ENCODE data around the gene NME1.
"Not testable (repeated sequence)": the region's sequence is repeated elsewhere in the genome, so short reads cannot be mapped to it uniquely, and the experiment has no call there.

The NME1 gene

DNA sequence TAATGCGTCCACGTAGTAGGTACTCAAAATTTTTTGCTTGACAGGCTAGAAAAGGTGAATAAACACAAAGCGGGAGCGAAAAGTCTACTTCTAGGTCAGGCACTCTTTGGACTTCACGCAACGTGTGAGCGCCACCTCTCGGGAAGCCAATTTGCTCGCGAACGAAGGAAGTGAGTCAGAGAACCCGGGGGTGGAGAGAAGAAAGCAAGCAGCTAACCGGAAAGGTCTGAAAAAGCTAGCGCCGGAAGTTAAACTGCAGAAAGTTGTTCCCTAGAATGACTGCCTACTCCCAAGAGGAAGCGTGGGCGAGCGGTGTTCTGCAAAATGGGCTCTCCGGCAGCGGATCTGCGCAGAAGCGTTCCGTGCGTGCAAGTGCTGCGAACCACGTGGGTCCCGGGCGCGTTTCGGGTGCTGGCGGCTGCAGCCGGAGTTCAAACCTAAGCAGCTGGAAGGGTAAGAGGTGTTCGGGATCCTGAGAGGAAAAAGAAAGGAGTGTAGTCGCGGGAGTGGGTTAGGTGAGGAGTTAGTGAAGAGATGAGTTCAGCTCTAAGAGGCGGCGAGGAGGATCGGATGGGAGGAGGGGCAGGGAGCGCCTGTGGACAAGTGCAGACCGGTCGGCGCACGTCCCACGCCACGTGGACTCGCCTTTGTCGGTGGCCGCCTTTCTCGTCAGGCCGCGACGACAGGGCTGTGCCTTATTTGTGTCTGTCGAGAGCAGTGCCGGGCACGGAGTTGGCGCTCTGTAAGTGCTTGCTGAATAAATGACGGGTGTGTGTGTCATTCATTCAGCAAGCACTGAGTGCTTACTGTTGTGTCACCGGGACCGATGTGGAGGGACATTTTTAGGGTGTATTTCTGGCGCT is at the start of gene NME1:
NME1 (plus strand) TSS at position 350 of the 863 bp plus-strand sequence. CDS start 2,096 bp downstream, outside the sequence.
- peaks cover 22% of the 10 kb centered on the region for H3K36me3 Mint-ChIP-seq (ENCODE audit: low read depth)
- H3K27me3 Mint-ChIP-seq: no peaks in the 10 kb centered on the region
- intact Hi-C loops (cut with micrococcal nuclease): loop anchor here (1.0 to 10.0 kb wide), 3 partner anchors 32 to 152 kb away; no protein-coding TSS in a partner anchor
- H3K9me3 Mint-ChIP-seq: no peaks in the 10 kb centered on the region
- no peak within 1 kb of the TSS for H3K27ac Mint-ChIP-seq
- H3K4me1 Mint-ChIP-seq (ENCODE audit: low read depth): no peaks in the 10 kb centered on the region
- no peak within 1 kb of the TSS for H3K4me3 Mint-ChIP-seq

DNA sequence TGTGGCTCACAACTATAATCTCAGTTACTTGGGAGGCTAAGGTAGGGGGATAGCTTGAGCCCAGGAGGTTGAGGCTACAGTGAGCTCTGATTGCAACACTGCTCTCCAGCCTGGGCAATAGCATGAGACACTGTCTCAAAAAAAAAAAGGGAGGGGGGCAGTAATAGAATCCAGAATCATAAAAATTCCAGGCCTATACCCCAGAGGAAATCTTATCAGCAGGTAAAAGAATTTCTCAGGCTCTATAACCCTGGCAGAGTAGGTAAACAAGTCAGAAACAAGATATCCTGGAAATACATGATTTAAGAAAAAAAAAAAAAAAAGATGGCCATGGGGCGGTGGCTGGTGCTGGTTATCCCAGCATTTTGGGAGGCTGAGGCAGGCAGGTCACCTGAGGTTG is 45.6 kb upstream of the NME1 start:
- intact Hi-C loops (cut with micrococcal nuclease): no loop called here
- Mint-ChIP-seq H3K4me1 (ENCODE audit: low read depth) (peaks cover 22% of the 10 kb centered on the region), H3K4me3 (no peak overlapping the region), H3K9me3 (no peaks in the 10 kb centered on the region), H3K27ac (no peak overlapping the region), H3K36me3 (ENCODE audit: low read depth) (peaks cover 30% of the 10 kb centered on the region), H3K27me3 (no peaks in the 10 kb centered on the region)

DNA sequence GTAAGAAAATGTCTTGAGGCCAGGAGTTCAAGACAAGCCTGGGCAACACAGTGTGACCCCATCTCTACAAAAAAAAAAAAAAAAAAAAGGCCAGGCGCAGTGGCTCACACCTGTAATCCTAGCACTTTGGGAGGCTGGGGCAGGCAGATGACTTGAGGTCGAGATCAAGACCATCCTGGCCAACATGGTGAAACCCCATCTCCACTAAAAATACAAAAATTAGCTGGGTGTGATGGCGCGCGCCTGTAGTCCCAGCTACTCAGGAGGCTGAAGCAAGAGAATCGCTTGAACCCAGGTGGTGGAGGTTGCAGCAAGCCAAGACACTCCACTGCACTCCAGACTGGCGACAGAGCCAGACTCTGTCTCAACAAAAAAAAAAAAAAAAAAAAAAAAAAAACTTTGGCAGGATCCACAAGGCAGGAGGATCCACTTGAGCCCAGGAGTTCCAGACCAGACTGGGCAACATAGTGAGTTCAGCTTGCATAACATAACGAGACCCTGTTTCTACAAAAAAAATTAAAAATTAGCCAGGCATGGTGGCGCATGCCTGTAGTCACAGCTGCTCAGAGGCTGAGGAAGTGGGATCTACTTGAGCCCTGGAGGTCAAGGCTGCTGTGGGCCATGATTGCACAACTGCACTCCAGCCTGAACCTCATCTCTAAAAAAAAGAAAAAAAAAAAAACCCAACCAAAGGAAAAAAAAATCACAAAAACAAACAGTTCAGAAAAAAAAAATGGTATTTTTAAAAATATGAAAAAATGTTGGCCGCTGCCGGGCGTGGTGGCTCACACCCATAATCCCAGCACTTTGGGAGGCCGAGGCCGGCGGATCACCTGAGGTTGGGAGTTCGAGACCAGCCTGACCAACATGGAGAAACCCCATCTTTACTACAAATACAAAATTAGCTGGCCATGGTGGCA is 40.8 kb upstream of the NME1 start:
- H3K9me3 Mint-ChIP-seq; intact Hi-C loops (cut with micrococcal nuclease); H3K27me3 Mint-ChIP-seq; H3K4me3 Mint-ChIP-seq: not testable (repeated sequence)
- Mint-ChIP-seq H3K27ac (peak overlapping the region; percentile 59), H3K4me1 (ENCODE audit: low read depth) (peaks cover 27% of the 10 kb centered on the region), H3K36me3 (ENCODE audit: low read depth) (peaks cover 17% of the 10 kb centered on the region)

DNA sequence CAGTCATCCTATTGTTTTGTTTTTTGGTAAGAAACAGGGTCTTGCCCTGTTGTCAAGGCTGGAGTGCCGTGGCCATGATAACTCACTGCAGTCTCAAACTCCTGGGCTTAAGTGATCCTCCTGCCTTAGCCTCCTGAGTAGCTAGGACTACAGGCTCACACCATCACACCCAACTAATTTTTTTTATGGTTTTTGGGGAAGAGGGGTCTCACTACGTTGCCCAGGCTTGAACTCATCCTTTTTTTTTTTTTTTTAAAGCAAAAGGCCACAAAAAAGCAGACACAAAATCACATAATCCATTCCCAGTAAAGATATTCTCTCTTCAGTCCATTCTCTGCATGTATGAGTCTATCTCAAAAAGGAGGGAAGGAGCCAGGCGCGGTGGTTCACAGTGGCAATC is 38.2 kb upstream of the NME1 start:
- no peaks in the 10 kb centered on the region for H3K27me3 Mint-ChIP-seq
- peaks cover 19% of the 10 kb centered on the region for H3K36me3 Mint-ChIP-seq (ENCODE audit: low read depth)
- no peak overlapping the region for H3K4me3 Mint-ChIP-seq
- intact Hi-C loops (cut with micrococcal nuclease): no loop called here
- H3K4me1 Mint-ChIP-seq (ENCODE audit: low read depth): peaks cover 48% of the 10 kb centered on the region
- H3K27ac Mint-ChIP-seq: no peak overlapping the region
- H3K9me3 Mint-ChIP-seq: no peaks in the 10 kb centered on the region

DNA sequence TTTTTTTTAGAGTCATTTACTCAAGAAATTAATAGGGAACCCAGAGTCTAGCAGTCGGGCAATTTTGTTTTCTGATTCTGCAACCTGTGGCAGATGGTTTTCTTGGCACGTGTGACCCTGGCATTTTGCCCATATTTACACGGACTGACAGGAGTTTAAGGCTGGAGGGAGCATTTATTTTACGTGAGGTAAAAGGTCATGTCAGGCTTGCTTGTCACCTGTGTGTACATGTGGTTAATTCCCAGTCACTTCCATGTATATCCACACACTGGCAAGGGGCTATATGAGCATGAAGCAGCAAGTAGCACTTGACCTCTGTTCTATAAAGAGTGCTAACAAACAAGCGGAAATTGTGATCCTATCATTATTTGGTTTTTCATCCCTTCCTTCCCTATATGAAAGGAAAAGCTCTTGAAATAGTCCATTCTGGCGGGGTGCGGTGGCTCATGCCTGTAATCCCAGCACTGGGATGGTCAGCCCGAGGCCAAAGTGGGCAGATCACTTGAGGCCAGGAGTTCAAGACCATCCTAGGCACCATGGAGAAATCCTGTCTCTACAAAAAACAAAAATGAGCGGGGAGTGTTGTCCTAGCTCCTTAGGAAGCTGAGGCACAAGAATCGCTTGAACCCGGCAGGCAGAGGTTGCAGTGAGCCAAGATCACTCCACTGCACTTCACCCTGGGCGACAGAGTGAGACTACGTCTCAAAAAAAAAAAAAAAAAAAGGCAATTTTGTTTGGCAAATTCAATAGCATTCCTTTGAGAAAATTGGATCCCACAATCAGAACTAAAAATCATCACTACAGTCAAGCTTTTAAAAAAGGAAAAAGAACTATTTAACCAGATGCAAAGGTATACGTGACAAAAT is 34.8 kb upstream of the NME1 start:
- intact Hi-C loops (cut with micrococcal nuclease): no loop called here
- H3K27ac Mint-ChIP-seq: no peak overlapping the region
- H3K4me1 Mint-ChIP-seq (ENCODE audit: low read depth): peaks cover 66% of the 10 kb centered on the region
- no peaks in the 10 kb centered on the region for H3K9me3 Mint-ChIP-seq
- peak overlapping the region; percentile 98 for H3K4me3 Mint-ChIP-seq
- peaks cover 23% of the 10 kb centered on the region for H3K36me3 Mint-ChIP-seq (ENCODE audit: low read depth)
- no peaks in the 10 kb centered on the region for H3K27me3 Mint-ChIP-seq

DNA sequence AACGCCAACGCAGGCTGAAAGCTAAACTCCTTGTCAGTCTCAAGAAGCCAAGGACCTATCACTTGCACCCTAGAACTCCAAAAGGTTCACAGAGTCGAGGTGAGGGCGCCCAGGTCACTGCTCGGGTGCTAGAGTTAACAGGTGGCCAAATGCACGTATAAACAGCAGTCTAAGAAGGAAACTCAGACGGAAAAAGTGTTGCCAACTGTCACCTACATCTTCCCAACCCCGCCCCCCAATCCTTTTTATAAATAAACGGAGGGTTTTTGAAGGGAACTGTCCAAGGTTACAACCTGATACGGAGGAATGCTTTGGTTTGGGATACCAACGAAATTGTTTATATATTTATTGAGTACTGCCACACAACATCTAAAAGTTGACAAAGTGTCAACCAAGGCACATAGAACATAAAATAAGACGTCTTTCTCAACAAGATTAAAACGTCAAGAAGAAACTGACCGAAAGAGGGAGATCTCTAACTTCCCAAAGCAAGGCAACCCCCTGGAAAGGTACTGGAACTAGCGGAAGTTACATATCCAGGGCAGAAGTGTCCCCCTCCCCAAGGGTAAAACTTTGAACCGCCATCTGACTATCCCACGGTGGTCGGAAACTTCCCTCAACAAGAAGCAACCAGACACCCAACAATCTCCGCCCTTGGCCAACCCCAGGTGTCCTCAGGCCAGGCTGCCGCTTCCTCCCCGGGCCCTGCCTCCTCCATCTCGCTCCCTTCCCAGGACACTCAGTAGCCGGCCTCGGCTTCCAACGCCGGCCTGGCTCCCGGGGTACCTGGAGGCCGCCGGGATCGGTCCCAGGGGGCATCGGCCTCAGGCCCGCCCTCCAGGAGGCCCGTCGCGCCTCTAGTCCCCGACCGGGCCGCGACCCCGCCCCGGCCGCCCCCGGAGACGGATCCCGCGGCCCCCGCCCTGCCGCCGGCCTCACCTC is 33.7 kb upstream of the NME1 start:
- H3K36me3 Mint-ChIP-seq (ENCODE audit: low read depth): peaks cover 23% of the 10 kb centered on the region
- intact Hi-C loops (cut with micrococcal nuclease): loop anchor here (10.0 kb wide), 1 partner anchor 255 kb away; the partner anchor contains the start of gene TOB1
- H3K4me1 Mint-ChIP-seq (ENCODE audit: low read depth): peaks cover 64% of the 10 kb centered on the region
- no peaks in the 10 kb centered on the region for H3K9me3 Mint-ChIP-seq
- peak overlapping the region; percentile 99 for H3K27ac Mint-ChIP-seq
- H3K27me3 Mint-ChIP-seq: no peaks in the 10 kb centered on the region
- H3K4me3 Mint-ChIP-seq: peak overlapping the region; percentile 98

DNA sequence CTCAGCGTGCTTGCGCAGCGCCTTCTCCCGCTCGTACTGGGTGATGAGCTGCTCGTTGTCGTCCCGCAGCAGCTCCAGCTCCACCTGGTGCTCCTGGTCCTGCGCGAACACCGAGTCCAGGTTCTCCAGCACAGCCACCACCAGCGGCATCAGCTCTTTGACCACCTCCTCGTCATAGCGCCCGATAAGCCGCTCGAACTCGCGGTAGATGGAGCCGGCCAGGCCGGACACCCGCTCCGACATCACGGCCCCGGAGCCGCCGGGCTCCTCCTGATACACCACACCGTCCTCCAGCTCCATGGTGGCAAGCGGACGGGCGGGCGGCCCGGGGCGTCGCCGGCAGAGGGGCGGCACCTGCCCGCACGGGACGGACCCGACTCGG is 33.0 kb upstream of the NME1 start:
- Mint-ChIP-seq H3K9me3 (no peaks in the 10 kb centered on the region), H3K4me3 (peak overlapping the region; percentile 98), H3K36me3 (ENCODE audit: low read depth) (peaks cover 23% of the 10 kb centered on the region), H3K27me3 (no peaks in the 10 kb centered on the region), H3K27ac (peak overlapping the region; percentile 99), H3K4me1 (ENCODE audit: low read depth) (peaks cover 63% of the 10 kb centered on the region)
- intact Hi-C loops (cut with micrococcal nuclease): loop anchor here (10.0 kb wide), 1 partner anchor 256 kb away; the partner anchor contains the start of gene TOB1

DNA sequence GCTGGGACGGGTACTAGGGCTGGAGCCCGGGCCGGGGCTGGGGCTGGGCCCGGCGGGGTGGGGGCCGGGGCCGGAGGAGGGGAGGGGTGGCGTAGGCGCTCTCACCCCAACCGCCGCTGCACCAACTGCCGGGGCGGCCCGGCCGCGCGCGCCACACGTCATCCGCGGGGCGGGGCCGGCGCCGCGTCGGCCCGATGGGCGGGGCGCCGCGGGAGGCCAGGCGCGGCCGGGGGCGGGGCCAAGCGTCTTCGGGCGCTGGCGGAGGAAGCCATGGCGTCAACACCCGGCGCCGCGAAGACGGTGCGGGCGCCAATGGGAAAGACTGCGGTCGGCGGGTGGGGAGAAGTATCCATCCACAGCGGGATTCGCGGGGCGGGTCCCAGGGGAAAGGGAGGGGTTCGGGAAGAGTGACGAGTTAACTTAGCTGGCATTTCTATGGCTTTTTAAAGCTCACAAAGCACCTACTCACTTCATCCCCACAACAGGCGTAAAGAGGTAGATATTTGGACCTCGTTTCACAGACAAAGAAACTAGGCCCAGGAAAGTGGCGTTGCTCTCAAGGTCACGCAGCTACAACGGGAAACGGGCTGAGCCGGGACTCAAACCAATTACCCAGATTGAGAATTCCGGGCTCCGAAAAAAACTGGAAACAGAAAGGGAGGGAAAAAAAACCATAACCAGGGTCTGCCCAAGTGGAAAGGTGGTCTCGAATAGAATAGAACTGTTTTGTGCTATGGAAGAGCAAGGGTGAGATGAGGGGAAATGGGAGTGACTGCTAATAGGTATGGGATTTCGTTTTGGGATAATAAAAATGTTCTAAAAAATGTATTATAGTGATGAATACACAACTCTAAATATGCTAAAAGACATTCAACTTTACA is 32.4 kb upstream of the NME1 start, which contains the start of gene SPAG9:
SPAG9 (minus strand) TSS at position 130 of the 881 bp plus-strand sequence. CDS start 212 bp downstream, outside the sequence.
- Mint-ChIP-seq H3K9me3 (no peaks in the 10 kb centered on the region), H3K27ac (peak within 1 kb of the TSS; percentile 99), H3K36me3 (ENCODE audit: low read depth) (peaks cover 23% of the 10 kb centered on the region), H3K4me1 (ENCODE audit: low read depth) (peaks cover 58% of the 10 kb centered on the region), H3K27me3 (no peaks in the 10 kb centered on the region), H3K4me3 (peak within 1 kb of the TSS; percentile 98)
- intact Hi-C loops (cut with micrococcal nuclease): loop anchor here (1.0 to 10.0 kb wide), 2 partner anchors 32 to 256 kb away; partner anchors contain the start of genes NME1 and TOB1

DNA sequence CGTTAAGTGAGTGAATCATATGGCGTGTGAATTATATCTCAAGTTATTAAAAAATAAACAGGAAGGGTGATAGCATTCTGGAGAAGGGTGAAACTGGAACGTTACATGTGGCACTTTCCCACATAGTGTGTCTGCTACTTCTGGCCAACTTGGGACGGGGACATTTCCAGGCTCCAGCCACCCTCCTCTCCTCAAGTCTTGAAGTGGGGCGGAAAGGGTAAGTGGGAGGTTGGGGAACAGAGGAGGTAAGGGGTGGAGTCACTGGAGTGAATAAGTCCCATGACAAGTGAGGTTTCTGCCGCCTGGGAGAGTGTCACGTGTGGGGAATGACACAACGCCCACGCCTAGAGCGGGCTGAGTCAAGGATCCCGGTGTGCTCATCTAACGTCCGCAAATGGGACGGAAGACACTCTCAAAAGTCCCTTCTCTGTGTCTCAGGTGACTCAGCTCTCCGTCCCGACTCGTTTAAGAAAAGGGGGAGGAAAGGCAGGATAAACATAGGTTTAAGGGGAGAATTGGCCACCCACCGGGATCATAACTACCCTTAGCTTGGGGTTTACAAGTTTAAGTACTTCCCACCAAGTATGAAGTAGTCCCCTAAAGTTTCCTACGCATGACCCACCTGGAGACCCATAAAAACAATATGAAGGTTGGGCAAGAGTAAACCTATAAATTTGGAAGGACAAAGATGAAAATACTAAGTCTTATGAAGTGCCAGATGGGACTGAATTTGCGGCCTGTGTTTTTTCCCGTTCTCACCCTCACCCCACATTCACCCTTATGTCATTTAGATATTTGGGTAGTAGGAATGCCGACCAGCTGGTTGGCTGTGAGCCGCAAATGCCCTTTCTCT is 31.5 kb upstream of the NME1 start:
- Mint-ChIP-seq H3K27me3 (no peaks in the 10 kb centered on the region), H3K4me3 (peak overlapping the region; percentile 91), H3K4me1 (ENCODE audit: low read depth) (peaks cover 51% of the 10 kb centered on the region), H3K9me3 (no peaks in the 10 kb centered on the region), H3K27ac (peak overlapping the region; percentile 99), H3K36me3 (ENCODE audit: low read depth) (peaks cover 23% of the 10 kb centered on the region)
- intact Hi-C loops (cut with micrococcal nuclease): loop anchor here (1.0 to 10.0 kb wide), 2 partner anchors 31 to 257 kb away; partner anchors contain the start of genes NME1 and TOB1

DNA sequence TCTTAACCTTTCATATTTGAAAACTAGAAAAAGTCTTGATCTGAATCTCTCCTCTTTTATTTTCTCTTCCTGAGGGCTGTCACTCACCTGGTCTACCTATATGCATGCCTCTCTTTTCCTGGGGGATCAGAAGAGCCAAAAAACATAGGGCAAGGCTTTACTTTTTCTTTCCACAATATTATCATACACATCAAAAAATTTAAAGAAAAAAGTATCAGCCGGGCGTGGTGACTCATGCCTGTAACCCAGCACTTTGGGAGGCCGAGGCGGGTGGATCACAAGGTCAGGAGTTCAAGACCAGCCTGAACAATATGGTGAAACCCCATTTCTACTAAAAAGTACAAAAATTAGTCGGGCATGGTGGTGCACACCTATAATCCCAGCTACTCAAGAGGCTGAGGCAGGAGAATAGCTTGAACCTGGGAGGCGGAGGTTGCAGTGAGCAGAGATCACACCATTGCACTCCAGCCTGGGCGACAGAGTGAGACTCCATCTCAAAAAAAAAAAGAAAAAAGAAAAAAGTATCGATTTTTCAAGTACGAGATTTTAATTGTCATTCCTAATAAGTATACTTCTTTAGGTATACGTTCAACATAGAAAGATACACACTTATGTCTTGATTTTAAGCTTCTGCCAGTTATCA is 30.8 kb upstream of the NME1 start:
- H3K4me3 Mint-ChIP-seq: peak overlapping the region; percentile 42
- intact Hi-C loops (cut with micrococcal nuclease): loop anchor here (10.0 kb wide), 1 partner anchor 258 kb away; the partner anchor contains the start of gene TOB1
- H3K4me1 Mint-ChIP-seq (ENCODE audit: low read depth): peaks cover 45% of the 10 kb centered on the region
- not testable (repeated sequence) for H3K27me3 Mint-ChIP-seq, H3K9me3 Mint-ChIP-seq
- peaks cover 18% of the 10 kb centered on the region for H3K36me3 Mint-ChIP-seq (ENCODE audit: low read depth)
- H3K27ac Mint-ChIP-seq: peak overlapping the region; percentile 99

Measured in dendritic cell treated with granulocyte-macrophage colony-stimulating factor and Interleukin-4, amounts not matched to agents 40 ng/mL and 50 ng/mL, for 4 days (primary cell).